ENCODE data around the gene CTBP1. TPM values are rescaled to one million over a fixed set of nuclear protein-coding genes. Genes with fewer than 3 reads are reported as not detected.

Gene CTBP1
- total and polyA plus RNA-seq, 9 of the 15 experiments (the other 6 are each of a cell fraction or from before 2014, with no cell fraction given), result 14.5 to 162 (median 68.2) TPM

GRCh38 chr4:1219566-1219950 lies 29.4 kb downstream of the CTBP1 start:
- Histone ChIP-seq H3K4me2 (ENCODE audit: insufficient read depth, low read length) (no peak overlapping the region), H3K9ac (ENCODE audit: insufficient read depth in 1 of 2, low read depth in 2 of 2, low read length in 2 of 2) (no peak overlapping the region), H3K36me3 (ENCODE audit: control insufficient read depth, insufficient read depth, low read length) (peaks cover 76% of the 10 kb centered on the region), H3K79me2 (ENCODE audit: control insufficient read depth, insufficient read depth, low read length) (no peaks in the 10 kb centered on the region; the same call in 2 of the 3 replicates), H3K27me3 (ENCODE audit: control insufficient read depth in 2 of 2, insufficient read depth in 2 of 2, low read length in 2 of 2) (no peaks in the 10 kb centered on the region; a peak in 1 of 5 replicates), H3K4me1 (replicated peaks in 1 of 2; ENCODE audit: control insufficient read depth in 2 of 2, insufficient read depth in 2 of 2, low read length in 2 of 2) (peaks cover 0 to 15% of the 10 kb centered on the region in 2 experiments; a peak in 1 of 5 replicates), H3K27ac (ENCODE audit: extremely low read depth, low read depth, low read length) (no peak overlapping the region), H2AFZ (ENCODE audit: low read depth, low read length) (no peak overlapping the region), H4K20me1 (replicated peaks; ENCODE audit: control insufficient read depth, insufficient read depth, low read length) (no peaks in the 10 kb centered on the region), H3K9me3 (replicated peaks; ENCODE audit: control insufficient read depth, insufficient read depth, low read depth, low read length) (no peaks in the 10 kb centered on the region), H3K9me1 (ENCODE audit: control insufficient read depth, insufficient read depth, low read length) (no peaks in the 10 kb centered on the region), H3K4me3 (no peak overlapping the region)
- 98% methylated on average over 7 of the region's 7 CpGs for WGBS (ENCODE audit: insufficient coverage, low coverage, missing lambda C conversion rate)
- DNase-seq (ENCODE audit: extremely low read depth in 1 of 4, low spot score in 3 of 4) (no peak), FAIRE-seq (no peak), ATAC-seq (no peak)
- intact Hi-C loops (cut with micrococcal nuclease), result no loop called here
- BruUV-seq (replicated peaks), result no TSS peak
- ChIA-PET CTCF (ENCODE audit: low intra/inter-chr PET ratio) (no interaction called here), POLR2A (no interaction called here)
- in situ Hi-C loops (cut with MboI), result no loop called here
- TF ChIP-seq, protein P1, sequence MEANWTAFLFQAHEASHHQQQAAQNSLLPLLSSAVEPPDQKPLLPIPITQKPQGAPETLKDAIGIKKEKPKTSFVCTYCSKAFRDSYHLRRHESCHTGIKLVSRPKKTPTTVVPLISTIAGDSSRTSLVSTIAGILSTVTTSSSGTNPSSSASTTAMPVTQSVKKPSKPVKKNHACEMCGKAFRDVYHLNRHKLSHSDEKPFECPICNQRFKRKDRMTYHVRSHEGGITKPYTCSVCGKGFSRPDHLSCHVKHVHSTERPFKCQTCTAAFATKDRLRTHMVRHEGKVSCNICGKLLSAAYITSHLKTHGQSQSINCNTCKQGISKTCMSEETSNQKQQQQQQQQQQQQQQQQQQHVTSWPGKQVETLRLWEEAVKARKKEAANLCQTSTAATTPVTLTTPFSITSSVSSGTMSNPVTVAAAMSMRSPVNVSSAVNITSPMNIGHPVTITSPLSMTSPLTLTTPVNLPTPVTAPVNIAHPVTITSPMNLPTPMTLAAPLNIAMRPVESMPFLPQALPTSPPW (CRISPR knock-in tag; IDR thresholded peaks at IDR 0.05), result no peak
- TF ChIP-seq RNF219 (CRISPR knock-in tag; IDR thresholded peaks at IDR 0.05) (no peak), HIVEP1 (CRISPR knock-in tag; IDR thresholded peaks at IDR 0.05) (no peak), FOXK1 (CRISPR knock-in tag; IDR thresholded peaks at IDR 0.05; ENCODE audit: borderline replicate concordance) (no peak), TGIF2 (CRISPR knock-in tag; IDR thresholded peaks at IDR 0.05) (no peak), PML (IDR thresholded peaks at IDR 0.05; ENCODE audit: low read length) (no peak), ZFX (CRISPR knock-in tag; IDR thresholded peaks at IDR 0.05) (no peak), LARP7 (IDR thresholded peaks at IDR 0.05) (no peak), MYNN (IDR thresholded peaks at IDR 0.05) (no peak), MYNN (CRISPR knock-in tag; IDR thresholded peaks at IDR 0.05) (no peak), CTBP1 (IDR thresholded peaks at IDR 0.05; ENCODE audit: borderline replicate concordance) (no peak), MAX (CRISPR knock-in tag; IDR thresholded peaks at IDR 0.05) (no peak), ZNF316 (IDR thresholded peaks at IDR 0.05) (no peak), HDAC3 (IDR thresholded peaks at IDR 0.05; ENCODE audit: borderline replicate concordance, partially characterized antibody) (no peak), FOXM1 (IDR thresholded peaks at IDR 0.05; ENCODE audit: low read depth) (no peak), FOXM1 (CRISPR knock-in tag; IDR thresholded peaks at IDR 0.05; ENCODE audit: low read depth) (no peak)
- TF ChIP-seq, protein P2, sequence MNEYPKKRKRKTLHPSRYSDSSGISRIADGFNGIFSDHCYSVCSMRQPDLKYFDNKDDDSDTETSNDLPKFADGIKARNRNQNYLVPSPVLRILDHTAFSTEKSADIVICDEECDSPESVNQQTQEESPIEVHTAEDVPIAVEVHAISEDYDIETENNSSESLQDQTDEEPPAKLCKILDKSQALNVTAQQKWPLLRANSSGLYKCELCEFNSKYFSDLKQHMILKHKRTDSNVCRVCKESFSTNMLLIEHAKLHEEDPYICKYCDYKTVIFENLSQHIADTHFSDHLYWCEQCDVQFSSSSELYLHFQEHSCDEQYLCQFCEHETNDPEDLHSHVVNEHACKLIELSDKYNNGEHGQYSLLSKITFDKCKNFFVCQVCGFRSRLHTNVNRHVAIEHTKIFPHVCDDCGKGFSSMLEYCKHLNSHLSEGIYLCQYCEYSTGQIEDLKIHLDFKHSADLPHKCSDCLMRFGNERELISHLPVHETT (CRISPR knock-in tag; conservative IDR thresholded peaks at IDR 0.05 in 1 of 2, IDR thresholded peaks at IDR 0.05 in 1 of 2), result no peak

Data from K562 (cell line).